Body of pancreas (tissue), 4 donors: ENCODE results near the gene GET3. TPM values are rescaled to one million over a fixed set of nuclear protein-coding genes. Genes with fewer than 3 reads are reported as not detected.

Experiments used
- ATAC-seq: fragments of 150-250 bp; one replicate; pipeline ENCODE4 v1.9.1; 2016
- DNase-seq, 4 donors: peaks; one replicate each; pipeline ENCODE4 v3.0.0-alpha.2; 2019
- H3K27ac ChIP-seq, 4 donors: fragments of 200-600 bp; sonication (generic); 1 replicate in 3 of 4; 2 replicates in 1 of 4; pipeline versions ENCODE4 v1.5.1 to v1.6.1; 2016 to 2019; ENCODE audit warnings: mild to moderate bottlenecking in 1 of 4, mixed read lengths in 1 of 4, moderate library complexity in 1 of 4
- H3K27me3 ChIP-seq, 2 donors: fragments of 200-600 bp; sonication (generic); one replicate each; pipeline ENCODE4 v1.6.0; 2016; ENCODE audit warnings: mild to moderate bottlenecking in 1 of 2
- H3K36me3 ChIP-seq, 2 donors: fragments of 200-600 bp; sonication (generic); replicated peaks in 1 of 2; 2 replicates each; pipeline ENCODE4 v1.5.1; 2016; ENCODE audit warnings: low read depth in 2 of 2; ENCODE audit not compliant: insufficient read depth in 1 of 2
- H3K4me1 ChIP-seq: fragments of 200-600 bp; sonication (generic); one replicate; pipeline ENCODE4 v1.6.0; 2016
- H3K4me3 ChIP-seq, 2 donors: fragments of 200-600 bp; sonication (generic); 1 replicate in 1 of 2; 2 replicates in 1 of 2; pipeline ENCODE4 v1.5.1; 2016 to 2019
- H3K9me3 ChIP-seq, 3 donors: fragments of 200-600 bp; sonication (generic); 1 replicate in 2 of 3; 2 replicates in 1 of 3; pipeline ENCODE4 v1.5.1; 2016
- POLR2A ChIP-seq, 3 donors: fragments of 450-650 bp; IDR thresholded peaks; one replicate each; pipeline ENCODE4 v1.6.1; 2016; ENCODE audit warnings: antibody characterized with exemption in 3 of 3, mild to moderate bottlenecking in 2 of 3
- WGBS, 2 donors: methylation state at CpG; one replicate each; pipeline ENCODE4 v1.1.5; 2017; 5-methylcytosine and 5-hydroxymethylcytosine counted together
- intact Hi-C: fragments of 100-400 bp; cut with DNase I; formaldehyde crosslinking; loops from one replicate; pipeline ENCODE4 v1.15.1; 2023
- total RNA-seq, 2 donors: library from RNA; depleted of rRNA; stranded (reverse); fragments of >200 nt; gene quantifications; one replicate each; pipeline ENCODE4 v1.1.0, GENCODE V29; 2016
- TF ChIP-seq, protein P1 (sequence below), 7 experiments: fragments of 450-650 bp in 4 of 7; fragments of 200-600 bp in 3 of 7; sonication (generic) in 3 of 7; IDR thresholded peaks; one replicate each; pipeline ENCODE4 v1.5.1; 2016 to 2019; ENCODE audit warnings: antibody characterized with exemption in 7 of 7

Gene GET3
- total RNA-seq, 2 donors from 2014 or later = 13.2 to 22.8 TPM

DNA sequence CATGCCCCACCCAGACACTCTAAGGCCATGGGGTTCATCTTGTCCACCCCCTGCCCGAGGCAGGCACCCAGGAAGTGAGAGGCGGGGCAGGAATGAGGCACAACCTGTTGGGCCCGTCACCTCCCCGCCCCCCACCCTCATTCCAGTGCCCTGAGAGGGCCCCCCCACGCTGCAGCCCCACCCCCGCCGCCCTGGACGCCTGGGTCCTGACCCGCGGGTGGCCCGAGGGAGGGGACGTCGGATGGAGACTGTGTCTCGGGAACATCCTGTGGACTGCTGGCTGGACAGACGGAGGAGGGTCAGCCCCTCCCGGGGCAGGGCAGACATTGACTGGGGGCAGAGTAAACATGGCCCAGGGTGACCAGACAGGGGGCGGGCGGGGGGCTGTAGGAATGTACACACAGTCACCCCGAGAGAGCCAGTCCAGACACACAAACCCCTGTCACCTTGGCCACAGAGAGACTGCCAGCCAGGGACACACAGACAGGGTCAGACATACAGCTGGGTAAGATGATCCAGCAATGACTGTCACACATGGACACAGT is 46.6 kb downstream of the GET3 start:
- 28 to 33% methylated on average over 11 to 18 of the region's 19 CpGs for WGBS, 2 donors
- H3K4me1 ChIP-seq = peaks cover 78% of the 10 kb centered on the region
- no peak overlapping the region for H3K4me3 ChIP-seq
- intact Hi-C loops = no loop called here
- no peaks in the 10 kb centered on the region for H3K27me3 ChIP-seq
- ATAC-seq (no peak), DNase-seq (peak in 3 of 4 donors; percentile 44 to 59 (median 55))
- H3K27ac ChIP-seq = peak overlapping the region; percentile 78 to 100 (median 96)
- H3K9me3 ChIP-seq = no peaks in the 10 kb centered on the region
- no peaks in the 10 kb centered on the region for H3K36me3 ChIP-seq
- TF ChIP-seq, protein P1, sequence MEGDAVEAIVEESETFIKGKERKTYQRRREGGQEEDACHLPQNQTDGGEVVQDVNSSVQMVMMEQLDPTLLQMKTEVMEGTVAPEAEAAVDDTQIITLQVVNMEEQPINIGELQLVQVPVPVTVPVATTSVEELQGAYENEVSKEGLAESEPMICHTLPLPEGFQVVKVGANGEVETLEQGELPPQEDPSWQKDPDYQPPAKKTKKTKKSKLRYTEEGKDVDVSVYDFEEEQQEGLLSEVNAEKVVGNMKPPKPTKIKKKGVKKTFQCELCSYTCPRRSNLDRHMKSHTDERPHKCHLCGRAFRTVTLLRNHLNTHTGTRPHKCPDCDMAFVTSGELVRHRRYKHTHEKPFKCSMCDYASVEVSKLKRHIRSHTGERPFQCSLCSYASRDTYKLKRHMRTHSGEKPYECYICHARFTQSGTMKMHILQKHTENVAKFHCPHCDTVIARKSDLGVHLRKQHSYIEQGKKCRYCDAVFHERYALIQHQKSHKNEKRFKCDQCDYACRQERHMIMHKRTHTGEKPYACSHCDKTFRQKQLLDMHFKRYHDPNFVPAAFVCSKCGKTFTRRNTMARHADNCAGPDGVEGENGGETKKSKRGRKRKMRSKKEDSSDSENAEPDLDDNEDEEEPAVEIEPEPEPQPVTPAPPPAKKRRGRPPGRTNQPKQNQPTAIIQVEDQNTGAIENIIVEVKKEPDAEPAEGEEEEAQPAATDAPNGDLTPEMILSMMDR (IDR thresholded peaks at IDR 0.05) = no peak
- TF ChIP-seq POLR2A (IDR thresholded peaks at IDR 0.05) = no peak

DNA sequence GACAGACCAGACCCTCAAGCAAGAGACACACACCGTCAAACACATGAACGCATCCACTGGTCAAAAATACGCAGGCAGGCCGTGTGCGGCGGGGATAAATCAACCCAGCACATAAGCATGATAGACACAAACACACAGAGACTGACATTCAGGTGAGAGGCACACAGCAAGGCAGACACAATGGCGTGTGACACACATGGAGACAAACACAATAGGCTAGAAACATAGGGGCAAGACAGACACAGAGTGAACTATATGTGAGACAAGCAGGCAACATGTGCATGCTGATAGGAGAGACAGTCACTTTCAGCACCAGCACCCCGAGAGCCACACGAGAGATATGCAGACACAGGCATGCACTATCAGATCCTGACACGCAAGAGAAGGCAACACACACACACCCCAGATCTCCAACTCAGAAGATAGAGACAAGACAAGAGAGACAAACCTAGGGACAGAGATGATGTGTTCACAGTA is 47.1 kb downstream of the GET3 start:
- Histone ChIP-seq H3K4me1 (peaks cover 78% of the 10 kb centered on the region), H3K36me3 (no peaks in the 10 kb centered on the region), H3K27ac (peak overlapping the region; percentile 78 to 100 (median 96)), H3K4me3 (no peak overlapping the region), H3K27me3 (no peaks in the 10 kb centered on the region), H3K9me3 (no peaks in the 10 kb centered on the region)
- intact Hi-C loops = no loop called here
- no peak for ATAC-seq
- TF ChIP-seq, protein P1 (IDR thresholded peaks at IDR 0.05) = no peak
- no peak for DNase-seq
- WGBS, 2 donors = 59 to 64% methylated on average over 10 of the region's 10 CpGs

GRCh38 chr19:12784871-12785430 is 47.7 kb downstream of the GET3 start:
- no peak for DNase-seq
- Histone ChIP-seq H3K9me3 (no peaks in the 10 kb centered on the region), H3K27ac (peak overlapping the region; percentile 78 to 100 (median 96)), H3K4me3 (no peak overlapping the region), H3K4me1 (peaks cover 80% of the 10 kb centered on the region), H3K27me3 (no peaks in the 10 kb centered on the region), H3K36me3 (no peaks in the 10 kb centered on the region)
- WGBS, 2 donors = 55 to 70% methylated on average over 3 to 5 of the region's 5 CpGs
- TF ChIP-seq, protein P1 (IDR thresholded peaks at IDR 0.05) = no peak
- no peak for TF ChIP-seq POLR2A (IDR thresholded peaks at IDR 0.05)
- ATAC-seq = no peak
- intact Hi-C loops = no loop called here

GRCh38 chr19:12785431-12786031 is 48.2 kb downstream of the GET3 start:
- Histone ChIP-seq H3K9me3 (no peaks in the 10 kb centered on the region), H3K4me3 (no peak overlapping the region), H3K4me1 (peaks cover 86% of the 10 kb centered on the region), H3K27me3 (no peaks in the 10 kb centered on the region), H3K27ac (peak overlapping the region; percentile 78 to 100 (median 96)), H3K36me3 (no peaks in the 10 kb centered on the region)
- WGBS, 2 donors = 57 to 79% methylated on average over 4 of the region's 4 CpGs
- no peak for ATAC-seq
- DNase-seq = peak in 1 of 4 donors; percentile 65
- TF ChIP-seq POLR2A (IDR thresholded peaks at IDR 0.05) = no peak
- TF ChIP-seq, protein P1 (IDR thresholded peaks at IDR 0.05) = no peak
- intact Hi-C loops = no loop called here
